Neuron (in vitro differentiated cells): Measurements from ENCODE around the gene KCNK1.
A peak's percentile ranks its signal among the peaks of the same experiment; 100 is the strongest.

Source experiments
- H2AFZ ChIP-seq: one replicate; pipeline ENCODE4 v1.6.1; 2013; ENCODE audit warnings: low read depth, mild to moderate bottlenecking, inconsistent platforms, low read length, moderate library complexity
- H3K27me3 ChIP-seq: one replicate; pipeline ENCODE4 v1.6.1; 2013; ENCODE audit warnings: low read length; ENCODE audit not compliant: insufficient read depth
- H3K36me3 ChIP-seq: one replicate; pipeline ENCODE4 v1.6.1; 2013; ENCODE audit warnings: low read length; ENCODE audit not compliant: insufficient read depth
- H3K4me1 ChIP-seq: one replicate; pipeline ENCODE4 v1.6.1; 2013; ENCODE audit warnings: low read length; ENCODE audit not compliant: insufficient read depth
- H3K4me3 ChIP-seq: 2 replicates; pipeline ENCODE4 v1.5.1; 2013; ENCODE audit warnings: mild to moderate bottlenecking, low read length, moderate library complexity
- H3K9me3 ChIP-seq: one replicate; pipeline ENCODE4 v1.6.1; 2013; ENCODE audit warnings: low read length

The KCNK1 gene

GRCh38 chr1:233613252-233614172 is at the start of gene KCNK1:
TSS of gene KCNK1 (plus strand) at chr1:233614106. CDS start at chr1:233614172, 66 bp downstream.
- no peak within 1 kb of the TSS for H2AFZ ChIP-seq
- H3K4me3 ChIP-seq, result peak within 1 kb of the TSS; percentile 40
- H3K4me1 ChIP-seq, result no peaks in the 10 kb centered on the region
- peaks cover 54% of the 10 kb centered on the region for H3K27me3 ChIP-seq
- no peaks in the 10 kb centered on the region for H3K36me3 ChIP-seq
- no peaks in the 10 kb centered on the region for H3K9me3 ChIP-seq

- Histone ChIP-seq H3K4me1 (no peaks in the 10 kb centered on the region), H3K36me3 (no peaks in the 10 kb centered on the region), H3K27me3 (no peaks in the 10 kb centered on the region), H3K4me3 (no peak overlapping the region), H2AFZ (no peak overlapping the region), H3K9me3 (no peaks in the 10 kb centered on the region)
Measured at GRCh38 chr1:233565313-233565712, 48.6 kb upstream of the KCNK1 start.

GRCh38 chr1:233566886-233567285 is 47.0 kb upstream of the KCNK1 start:
- no peaks in the 10 kb centered on the region for H3K36me3 ChIP-seq
- no peaks in the 10 kb centered on the region for H3K27me3 ChIP-seq
- H3K9me3 ChIP-seq, result no peaks in the 10 kb centered on the region
- H3K4me1 ChIP-seq, result no peaks in the 10 kb centered on the region
- H3K4me3 ChIP-seq, result no peak overlapping the region
- no peak overlapping the region for H2AFZ ChIP-seq

- Histone ChIP-seq H3K27me3 (no peaks in the 10 kb centered on the region), H3K36me3 (no peaks in the 10 kb centered on the region), H3K4me3 (no peak overlapping the region), H2AFZ (no peak overlapping the region), H3K9me3 (no peaks in the 10 kb centered on the region), H3K4me1 (no peaks in the 10 kb centered on the region)
Measured at GRCh38 chr1:233569636-233570035, 44.3 kb upstream of the KCNK1 start.

GRCh38 chr1:233570216-233570615 is 43.7 kb upstream of the KCNK1 start:
- Histone ChIP-seq H3K36me3 (no peaks in the 10 kb centered on the region), H3K4me3 (no peak overlapping the region), H3K4me1 (no peaks in the 10 kb centered on the region), H2AFZ (no peak overlapping the region), H3K27me3 (no peaks in the 10 kb centered on the region), H3K9me3 (no peaks in the 10 kb centered on the region)

GRCh38 chr1:233570706-233571105 is 43.2 kb upstream of the KCNK1 start:
- Histone ChIP-seq H2AFZ (no peak overlapping the region), H3K9me3 (no peaks in the 10 kb centered on the region), H3K4me1 (no peaks in the 10 kb centered on the region), H3K4me3 (no peak overlapping the region), H3K36me3 (no peaks in the 10 kb centered on the region), H3K27me3 (no peaks in the 10 kb centered on the region)

GRCh38 chr1:233572896-233573295 is 41.0 kb upstream of the KCNK1 start:
- Histone ChIP-seq H2AFZ (no peak overlapping the region), H3K9me3 (no peaks in the 10 kb centered on the region), H3K4me3 (no peak overlapping the region), H3K4me1 (no peaks in the 10 kb centered on the region), H3K36me3 (no peaks in the 10 kb centered on the region), H3K27me3 (no peaks in the 10 kb centered on the region)

GRCh38 chr1:233575450-233575849 is 38.5 kb upstream of the KCNK1 start:
- no peaks in the 10 kb centered on the region for H3K27me3 ChIP-seq
- no peak overlapping the region for H3K4me3 ChIP-seq
- no peaks in the 10 kb centered on the region for H3K9me3 ChIP-seq
- no peaks in the 10 kb centered on the region for H3K36me3 ChIP-seq
- H2AFZ ChIP-seq, result no peak overlapping the region
- H3K4me1 ChIP-seq, result no peaks in the 10 kb centered on the region

- H3K27me3 ChIP-seq, result no peaks in the 10 kb centered on the region
- H2AFZ ChIP-seq, result no peak overlapping the region
- H3K9me3 ChIP-seq, result no peaks in the 10 kb centered on the region
- no peak overlapping the region for H3K4me3 ChIP-seq
- H3K4me1 ChIP-seq, result no peaks in the 10 kb centered on the region
- no peaks in the 10 kb centered on the region for H3K36me3 ChIP-seq
Measured at GRCh38 chr1:233582439-233582838, 31.5 kb upstream of the KCNK1 start.

GRCh38 chr1:233584376-233584775 is 29.5 kb upstream of the KCNK1 start:
- Histone ChIP-seq H3K36me3 (no peaks in the 10 kb centered on the region), H3K27me3 (peaks cover 5% of the 10 kb centered on the region), H3K4me3 (no peak overlapping the region)

GRCh38 chr1:233584931-233585330 is 29.0 kb upstream of the KCNK1 start:
- Histone ChIP-seq H3K4me1 (no peaks in the 10 kb centered on the region), H3K27me3 (peaks cover 5% of the 10 kb centered on the region), H3K36me3 (no peaks in the 10 kb centered on the region), H3K9me3 (no peaks in the 10 kb centered on the region), H2AFZ (no peak overlapping the region), H3K4me3 (no peak overlapping the region)

More at GRCh38 chr1:233584376-233584775, 29.5 kb upstream of the KCNK1 start:
- H3K9me3 ChIP-seq, result no peaks in the 10 kb centered on the region
- no peaks in the 10 kb centered on the region for H3K4me1 ChIP-seq
- no peak overlapping the region for H2AFZ ChIP-seq

GRCh38 chr1:233586301-233586700 is 27.6 kb upstream of the KCNK1 start:
- no peak overlapping the region for H2AFZ ChIP-seq
- no peak overlapping the region for H3K4me3 ChIP-seq
- no peaks in the 10 kb centered on the region for H3K9me3 ChIP-seq
- H3K4me1 ChIP-seq, result no peaks in the 10 kb centered on the region
- no peaks in the 10 kb centered on the region for H3K36me3 ChIP-seq
- H3K27me3 ChIP-seq, result peaks cover 5% of the 10 kb centered on the region

GRCh38 chr1:233587196-233587595 is 26.7 kb upstream of the KCNK1 start:
- Histone ChIP-seq H3K27me3 (peaks cover 5% of the 10 kb centered on the region), H3K36me3 (no peaks in the 10 kb centered on the region), H3K9me3 (no peaks in the 10 kb centered on the region), H3K4me3 (no peak overlapping the region), H3K4me1 (no peaks in the 10 kb centered on the region), H2AFZ (no peak overlapping the region)
